ENCODE data around the gene ATXN7L1. TPM values are rescaled to one million over a fixed set of nuclear protein-coding genes. Genes with fewer than 3 reads are reported as not detected.
"Not testable (repeated sequence)": the region's sequence is repeated elsewhere in the genome, so short reads cannot be mapped to it uniquely, and the experiment has no call there.

The ATXN7L1 gene
- total RNA-seq, 1 experiment from 2014 or later, result 38.5 TPM

DNA sequence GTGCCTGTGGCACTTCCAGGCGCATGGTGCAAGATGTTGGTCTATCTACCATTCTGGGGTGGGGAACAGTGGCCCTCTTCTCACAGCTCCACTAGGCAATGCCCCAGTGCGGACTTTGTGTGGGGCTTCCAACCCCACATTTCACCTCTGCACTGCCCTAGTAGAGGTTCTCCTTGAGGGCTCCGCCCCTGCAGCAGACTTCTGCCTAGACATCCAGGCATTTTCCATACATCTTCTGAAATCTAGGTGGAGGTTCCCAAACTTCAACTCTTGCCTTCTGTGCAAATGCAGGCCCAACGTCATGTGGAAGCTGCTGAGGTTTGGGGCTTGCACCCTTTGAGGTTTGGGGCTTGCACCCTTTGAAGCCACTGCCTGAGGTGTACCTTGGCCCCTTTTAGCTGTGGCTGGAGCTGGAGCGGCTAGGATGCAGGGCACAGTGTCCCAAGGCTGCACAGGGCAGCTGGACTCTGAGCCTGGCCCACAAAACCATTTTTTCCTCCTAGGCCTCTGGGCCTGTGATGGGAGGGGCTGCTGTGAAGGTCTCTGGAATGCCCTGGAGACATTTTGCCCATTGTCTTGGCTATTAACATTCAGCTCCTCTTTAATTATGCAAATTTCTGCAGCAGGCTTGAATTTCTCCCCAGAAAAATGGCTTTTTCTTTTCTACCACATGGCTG lies 164.5 kb downstream of the ATXN7L1 start (continued):
- TF ChIP-seq ARID4B (CRISPR knock-in tag; IDR thresholded peaks at IDR 0.05; ENCODE audit: borderline replicate concordance) (no peak), CBFB (CRISPR knock-in tag; IDR thresholded peaks at IDR 0.05; ENCODE audit: low read depth) (no peak), NFE2L1 (CRISPR knock-in tag; IDR thresholded peaks at IDR 0.05) (no peak), NR1H2 (CRISPR knock-in tag; IDR thresholded peaks at IDR 0.05) (no peak), ZBTB21 (CRISPR knock-in tag; IDR thresholded peaks at IDR 0.05; ENCODE audit: borderline replicate concordance) (no peak)
- TF ChIP-seq, protein P1, sequence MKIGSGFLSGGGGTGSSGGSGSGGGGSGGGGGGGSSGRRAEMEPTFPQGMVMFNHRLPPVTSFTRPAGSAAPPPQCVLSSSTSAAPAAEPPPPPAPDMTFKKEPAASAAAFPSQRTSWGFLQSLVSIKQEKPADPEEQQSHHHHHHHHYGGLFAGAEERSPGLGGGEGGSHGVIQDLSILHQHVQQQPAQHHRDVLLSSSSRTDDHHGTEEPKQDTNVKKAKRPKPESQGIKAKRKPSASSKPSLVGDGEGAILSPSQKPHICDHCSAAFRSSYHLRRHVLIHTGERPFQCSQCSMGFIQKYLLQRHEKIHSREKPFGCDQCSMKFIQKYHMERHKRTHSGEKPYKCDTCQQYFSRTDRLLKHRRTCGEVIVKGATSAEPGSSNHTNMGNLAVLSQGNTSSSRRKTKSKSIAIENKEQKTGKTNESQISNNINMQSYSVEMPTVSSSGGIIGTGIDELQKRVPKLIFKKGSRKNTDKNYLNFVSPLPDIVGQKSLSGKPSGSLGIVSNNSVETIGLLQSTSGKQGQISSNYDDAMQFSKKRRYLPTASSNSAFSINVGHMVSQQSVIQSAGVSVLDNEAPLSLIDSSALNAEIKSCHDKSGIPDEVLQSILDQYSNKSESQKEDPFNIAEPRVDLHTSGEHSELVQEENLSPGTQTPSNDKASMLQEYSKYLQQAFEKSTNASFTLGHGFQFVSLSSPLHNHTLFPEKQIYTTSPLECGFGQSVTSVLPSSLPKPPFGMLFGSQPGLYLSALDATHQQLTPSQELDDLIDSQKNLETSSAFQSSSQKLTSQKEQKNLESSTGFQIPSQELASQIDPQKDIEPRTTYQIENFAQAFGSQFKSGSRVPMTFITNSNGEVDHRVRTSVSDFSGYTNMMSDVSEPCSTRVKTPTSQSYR (CRISPR knock-in tag; IDR thresholded peaks at IDR 0.05), result no peak

DNA sequence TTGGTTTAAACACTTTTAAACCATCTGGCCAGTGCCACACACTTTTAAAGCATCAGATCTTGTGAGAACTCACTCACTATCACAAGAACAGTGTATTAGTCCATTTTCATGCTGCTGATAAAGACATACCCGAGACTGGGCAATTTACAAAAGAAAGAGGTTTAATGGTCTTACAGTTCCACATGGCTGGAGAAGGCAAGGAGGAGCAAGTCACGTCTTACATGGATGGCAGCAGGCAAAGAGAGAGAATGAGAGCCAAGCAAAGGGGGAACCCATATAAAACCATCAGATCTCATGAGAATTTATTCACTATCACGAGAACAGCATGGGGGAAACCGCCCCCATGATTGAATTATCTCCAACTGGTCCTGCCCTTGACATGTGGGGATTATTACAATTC lies 165.7 kb downstream of the ATXN7L1 start:
- POLR2A ChIA-PET; CTCF ChIA-PET; H3K27ac Mint-ChIP-seq; H3K4me3 Mint-ChIP-seq; ATAC-seq; DNase-seq (ENCODE audit: low spot score): not testable (repeated sequence)
- peaks cover 62% of the 10 kb centered on the region for H3K36me3 Mint-ChIP-seq
- peaks cover 23% of the 10 kb centered on the region for H3K27me3 Mint-ChIP-seq (ENCODE audit: low read depth)
- peaks cover 43% of the 10 kb centered on the region for H3K9me3 Mint-ChIP-seq
- peaks cover 15% of the 10 kb centered on the region for H3K4me1 Mint-ChIP-seq

DNA sequence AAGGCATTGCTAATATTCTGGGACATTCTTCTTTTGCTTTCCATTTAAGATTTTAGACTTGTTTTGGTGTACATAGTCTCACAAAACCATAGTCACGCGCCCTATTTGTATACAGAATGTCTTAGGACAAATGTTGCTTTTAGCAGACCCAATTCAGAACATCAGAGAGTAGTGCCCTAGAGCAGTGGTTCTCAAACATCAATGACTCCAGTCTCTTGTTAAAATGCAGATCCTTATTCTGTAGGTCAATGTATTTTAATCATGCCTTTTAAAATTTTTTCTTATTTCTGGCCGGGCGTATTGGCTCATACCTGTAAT lies 167.7 kb downstream of the ATXN7L1 start:
- no peak for ATAC-seq
- H3K27me3 Mint-ChIP-seq (ENCODE audit: low read depth), result peaks cover 23% of the 10 kb centered on the region
- peaks cover 38% of the 10 kb centered on the region for H3K9me3 Mint-ChIP-seq
- no peak for DNase-seq (ENCODE audit: low spot score)
- ChIA-PET CTCF (no interaction called here), POLR2A (no interaction called here)
- TF ChIP-seq, protein P2, sequence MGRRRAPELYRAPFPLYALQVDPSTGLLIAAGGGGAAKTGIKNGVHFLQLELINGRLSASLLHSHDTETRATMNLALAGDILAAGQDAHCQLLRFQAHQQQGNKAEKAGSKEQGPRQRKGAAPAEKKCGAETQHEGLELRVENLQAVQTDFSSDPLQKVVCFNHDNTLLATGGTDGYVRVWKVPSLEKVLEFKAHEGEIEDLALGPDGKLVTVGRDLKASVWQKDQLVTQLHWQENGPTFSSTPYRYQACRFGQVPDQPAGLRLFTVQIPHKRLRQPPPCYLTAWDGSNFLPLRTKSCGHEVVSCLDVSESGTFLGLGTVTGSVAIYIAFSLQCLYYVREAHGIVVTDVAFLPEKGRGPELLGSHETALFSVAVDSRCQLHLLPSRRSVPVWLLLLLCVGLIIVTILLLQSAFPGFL (CRISPR knock-in tag; IDR thresholded peaks at IDR 0.05; ENCODE audit: borderline replicate concordance), result no peak
- TF ChIP-seq, protein P3, sequence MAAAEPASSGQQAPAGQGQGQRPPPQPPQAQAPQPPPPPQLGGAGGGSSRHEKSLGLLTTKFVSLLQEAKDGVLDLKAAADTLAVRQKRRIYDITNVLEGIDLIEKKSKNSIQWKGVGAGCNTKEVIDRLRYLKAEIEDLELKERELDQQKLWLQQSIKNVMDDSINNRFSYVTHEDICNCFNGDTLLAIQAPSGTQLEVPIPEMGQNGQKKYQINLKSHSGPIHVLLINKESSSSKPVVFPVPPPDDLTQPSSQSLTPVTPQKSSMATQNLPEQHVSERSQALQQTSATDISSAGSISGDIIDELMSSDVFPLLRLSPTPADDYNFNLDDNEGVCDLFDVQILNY (CRISPR knock-in tag; IDR thresholded peaks at IDR 0.05), result no peak
- TF ChIP-seq OVOL2 (CRISPR knock-in tag; IDR thresholded peaks at IDR 0.05; ENCODE audit: borderline replicate concordance) (no peak), FOXK1 (CRISPR knock-in tag; IDR thresholded peaks at IDR 0.05) (no peak), ZNF423 (CRISPR knock-in tag; IDR thresholded peaks at IDR 0.05) (no peak)
- TF ChIP-seq, protein P4, sequence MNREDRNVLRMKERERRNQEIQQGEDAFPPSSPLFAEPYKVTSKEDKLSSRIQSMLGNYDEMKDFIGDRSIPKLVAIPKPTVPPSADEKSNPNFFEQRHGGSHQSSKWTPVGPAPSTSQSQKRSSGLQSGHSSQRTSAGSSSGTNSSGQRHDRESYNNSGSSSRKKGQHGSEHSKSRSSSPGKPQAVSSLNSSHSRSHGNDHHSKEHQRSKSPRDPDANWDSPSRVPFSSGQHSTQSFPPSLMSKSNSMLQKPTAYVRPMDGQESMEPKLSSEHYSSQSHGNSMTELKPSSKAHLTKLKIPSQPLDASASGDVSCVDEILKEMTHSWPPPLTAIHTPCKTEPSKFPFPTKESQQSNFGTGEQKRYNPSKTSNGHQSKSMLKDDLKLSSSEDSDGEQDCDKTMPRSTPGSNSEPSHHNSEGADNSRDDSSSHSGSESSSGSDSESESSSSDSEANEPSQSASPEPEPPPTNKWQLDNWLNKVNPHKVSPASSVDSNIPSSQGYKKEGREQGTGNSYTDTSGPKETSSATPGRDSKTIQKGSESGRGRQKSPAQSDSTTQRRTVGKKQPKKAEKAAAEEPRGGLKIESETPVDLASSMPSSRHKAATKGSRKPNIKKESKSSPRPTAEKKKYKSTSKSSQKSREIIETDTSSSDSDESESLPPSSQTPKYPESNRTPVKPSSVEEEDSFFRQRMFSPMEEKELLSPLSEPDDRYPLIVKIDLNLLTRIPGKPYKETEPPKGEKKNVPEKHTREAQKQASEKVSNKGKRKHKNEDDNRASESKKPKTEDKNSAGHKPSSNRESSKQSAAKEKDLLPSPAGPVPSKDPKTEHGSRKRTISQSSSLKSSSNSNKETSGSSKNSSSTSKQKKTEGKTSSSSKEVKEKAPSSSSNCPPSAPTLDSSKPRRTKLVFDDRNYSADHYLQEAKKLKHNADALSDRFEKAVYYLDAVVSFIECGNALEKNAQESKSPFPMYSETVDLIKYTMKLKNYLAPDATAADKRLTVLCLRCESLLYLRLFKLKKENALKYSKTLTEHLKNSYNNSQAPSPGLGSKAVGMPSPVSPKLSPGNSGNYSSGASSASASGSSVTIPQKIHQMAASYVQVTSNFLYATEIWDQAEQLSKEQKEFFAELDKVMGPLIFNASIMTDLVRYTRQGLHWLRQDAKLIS (CRISPR knock-in tag; IDR thresholded peaks at IDR 0.05; ENCODE audit: borderline replicate concordance), result no peak
- H3K4me1 Mint-ChIP-seq, result peaks cover 25% of the 10 kb centered on the region
- H3K27ac Mint-ChIP-seq, result no peak overlapping the region
- peaks cover 57% of the 10 kb centered on the region for H3K36me3 Mint-ChIP-seq
- H3K4me3 Mint-ChIP-seq, result no peak overlapping the region
